CD4-positive, alpha-beta memory T cell (primary cell): ENCODE results near the gene CYGB. TPM values are rescaled to one million over a fixed set of nuclear protein-coding genes. Genes with fewer than 3 reads are reported as not detected.
"Not testable (repeated sequence)": the region's sequence is repeated elsewhere in the genome, so short reads cannot be mapped to it uniquely, and the experiment has no call there.

ENCODE experiments used
- CTCF ChIA-PET: fragments of 350-600 bp; sonication (Branson Sonifier 250); formaldehyde crosslinking; loops from one replicate; lab custom pipeline; 2021; ENCODE audit warnings: inconsistent platforms; ENCODE audit not compliant: partially characterized antibody; lab: Charles Lee
- POLR2A ChIA-PET: fragments of 350-600 bp; sonication (Branson Sonifier 250); formaldehyde crosslinking; loops from one replicate; lab custom pipeline; 2021; ENCODE audit not compliant: partially characterized antibody; lab: Charles Lee
- DNase-seq, 5 donors: peaks; one replicate each; pipeline versions ENCODE4 v3.0.0 to v3.0.0-alpha.2; 2020 to 2022; ENCODE audit warnings: mixed read lengths in 1 of 5
- H3K27ac ChIP-seq: one replicate; pipeline ENCODE4 v1.7.0; 2013; ENCODE audit warnings: low read depth, low read length
- H3K27me3 ChIP-seq: 2 replicates; pipeline ENCODE4 v1.7.0; 2013; ENCODE audit warnings: mild to moderate bottlenecking, low read length, moderate library complexity; ENCODE audit not compliant: insufficient read depth
- H3K36me3 ChIP-seq: 2 replicates; pipeline ENCODE4 v1.7.0; 2013; ENCODE audit warnings: mild to moderate bottlenecking, low read length, moderate library complexity; ENCODE audit not compliant: insufficient read depth
- H3K4me1 ChIP-seq: 2 replicates; pipeline ENCODE4 v1.7.0; 2013; ENCODE audit warnings: mild to moderate bottlenecking, low read length, moderate library complexity; ENCODE audit not compliant: insufficient read depth
- H3K4me3 ChIP-seq, 2 donors: one replicate each; pipeline ENCODE4 v1.7.0; 2013; ENCODE audit warnings: low read length in 2 of 2, mild to moderate bottlenecking in 1 of 2
- H3K9me3 ChIP-seq, 2 donors: one replicate each; pipeline ENCODE4 v1.7.0; 2013; ENCODE audit warnings: low read length in 2 of 2, control low read depth in 1 of 2; ENCODE audit not compliant: control insufficient read depth in 1 of 2
- H3K27ac Mint-ChIP-seq, 7 donors: one replicate each; pipeline ENCODE4 v1.8.0; 2020 to 2021; ENCODE audit warnings: mixed read lengths in 7 of 7, mild to moderate bottlenecking in 6 of 7, inconsistent platforms in 3 of 7, moderate library complexity in 3 of 7
- H3K27me3 Mint-ChIP-seq, 2 donors: one replicate each; pipeline ENCODE4 v1.8.0; 2020 to 2021; ENCODE audit warnings: mixed read lengths in 2 of 2
- H3K36me3 Mint-ChIP-seq, 2 donors: one replicate each; pipeline ENCODE4 v1.8.0; 2020 to 2021; ENCODE audit warnings: mixed read lengths in 2 of 2, inconsistent platforms in 1 of 2, mild to moderate bottlenecking in 1 of 2
- H3K4me1 Mint-ChIP-seq, 4 donors: one replicate each; pipeline ENCODE4 v1.8.0; 2020 to 2021; ENCODE audit warnings: mixed read lengths in 4 of 4, mild to moderate bottlenecking in 1 of 4
- H3K4me3 Mint-ChIP-seq, 8 donors: one replicate each; pipeline ENCODE4 v1.8.0; 2020 to 2021; ENCODE audit warnings: mixed read lengths in 8 of 8, mild to moderate bottlenecking in 7 of 8, moderate library complexity in 6 of 8, inconsistent platforms in 3 of 8
- H3K9me3 Mint-ChIP-seq, 8 donors: one replicate each; pipeline ENCODE4 v1.8.0; 2020 to 2021; ENCODE audit warnings: mixed read lengths in 8 of 8, mild to moderate bottlenecking in 5 of 8, inconsistent platforms in 3 of 8, moderate library complexity in 1 of 8
- intact Hi-C: fragments of 100-400 bp; cut with micrococcal nuclease; formaldehyde crosslinking; loops from one replicate; pipeline ENCODE4 v1.15.1; 2023
- polyA plus RNA-seq, 2 donors: library from polyadenylated mRNA; unstranded; fragments of 300-500 nt; fragmentation: Illumina TruSeq; gene quantifications; one replicate each; pipeline ENCODE4 v1.2.3, GENCODE V29; 2021
- total RNA-seq, 2 experiments: library from RNA; stranded (reverse); gene quantifications; one replicate each; pipeline ENCODE4 v1.2.3, GENCODE V29; 2021

The CYGB gene
- total and polyA plus RNA-seq, 4 experiments from 2014 or later: not detected

DNA sequence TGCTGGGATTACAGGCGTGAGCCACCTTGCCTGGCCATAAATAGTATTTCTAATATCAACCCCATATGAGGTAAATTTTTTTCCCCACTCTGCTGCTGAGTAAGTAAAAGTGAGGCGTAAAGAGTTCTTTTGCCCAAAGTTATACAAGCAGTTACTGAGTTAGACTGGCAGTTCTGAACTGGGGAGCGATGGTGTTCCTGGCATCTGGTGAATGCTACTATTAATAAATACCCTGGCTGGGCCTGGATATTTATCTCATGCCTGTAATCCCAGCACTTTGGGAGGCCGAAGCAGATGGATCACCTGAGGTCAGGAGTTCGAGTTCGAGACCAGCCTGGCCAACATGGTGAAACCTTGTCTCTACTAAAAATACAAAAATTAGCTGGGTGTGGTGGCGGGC is 22.0 kb upstream of the CYGB start:
- not testable (repeated sequence) for H3K27me3 ChIP-seq, H3K27me3 Mint-ChIP-seq, DNase-seq, H3K36me3 ChIP-seq, H3K9me3 Mint-ChIP-seq, H3K9me3 ChIP-seq
- H3K4me3 ChIP-seq: peak overlapping the region in 1 of 2 donors; percentile 99
- ChIA-PET CTCF (interaction anchor here (1.2 to 7.9 kb wide), 13 partner anchors 14 to 155 kb away, joined by 3 to 113 read pairs (median 8); partner anchors contain the start of genes RHBDF2 and ST6GALNAC2), POLR2A (interaction anchor here (0.6 to 7.2 kb wide), 8 partner anchors 16 to 112 kb away, joined by 3 to 76 read pairs (median 8); partner anchors contain the start of genes ST6GALNAC1 and ST6GALNAC2)
- H3K27ac Mint-ChIP-seq: peak overlapping the region; percentile 31 to 100 (median 99)
- H3K4me1 ChIP-seq: peaks cover 65% of the 10 kb centered on the region
- H3K4me1 Mint-ChIP-seq: peaks cover 42 to 81% (median 58%) of the 10 kb centered on the region in 4 donors
- peak overlapping the region; percentile 94 to 99 (median 98) for H3K4me3 Mint-ChIP-seq
- peak overlapping the region; percentile 94 for H3K27ac ChIP-seq
- intact Hi-C loops: loop anchor here (2.0 to 5.0 kb wide), 2 partner anchors 27 to 168 kb away; partner anchors contain the start of genes JMJD6 and METTL23
- H3K36me3 Mint-ChIP-seq: peaks cover 24 to 58% of the 10 kb centered on the region in 2 donors

DNA sequence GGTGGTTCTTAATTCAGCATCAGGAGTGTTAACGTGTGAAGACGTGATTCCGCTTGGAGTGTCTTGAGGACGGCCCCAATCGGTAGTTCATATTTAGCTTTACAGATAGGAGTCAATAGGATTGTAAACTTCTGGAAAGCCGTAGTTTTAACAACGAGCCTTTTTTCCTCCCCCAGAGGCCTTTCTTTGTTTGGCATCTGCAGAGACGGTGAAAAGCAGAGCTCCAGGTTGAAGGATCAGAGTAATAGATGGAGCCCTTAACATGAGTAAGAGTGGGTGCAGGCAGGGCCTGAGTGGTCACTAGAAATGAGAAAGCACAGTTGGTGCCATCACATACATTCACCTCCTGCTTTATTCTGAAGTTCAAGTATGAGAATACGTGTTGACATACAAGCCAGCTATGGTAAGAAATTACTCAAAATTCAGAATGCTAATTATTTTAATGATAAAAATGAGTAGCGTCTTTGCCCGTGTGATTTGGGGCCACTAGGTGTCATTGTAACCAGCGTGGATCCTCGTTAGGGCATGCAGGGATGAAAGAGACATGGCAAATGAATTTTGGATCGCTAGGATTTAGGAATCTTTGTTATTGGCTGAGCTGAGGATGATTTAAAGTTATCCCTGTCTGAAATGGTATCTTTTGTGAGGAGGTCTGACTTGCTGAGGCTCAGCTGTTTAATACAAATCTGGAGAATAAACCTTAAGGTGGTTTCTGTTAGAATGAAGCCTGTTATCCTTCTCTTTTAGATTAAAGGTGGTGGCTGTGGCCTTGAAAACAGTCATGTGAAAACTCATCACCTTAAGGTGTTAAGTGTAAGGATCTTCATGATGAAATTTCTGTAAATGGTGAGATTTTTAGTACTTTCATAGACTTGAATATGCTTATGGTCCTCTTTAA is 20.9 kb upstream of the CYGB start:
- ChIA-PET CTCF (interaction anchor here (0.6 to 7.9 kb wide), 36 partner anchors 8 to 161 kb away, joined by 3 to 113 read pairs (median 5); partner anchors contain the start of genes RHBDF2 and ST6GALNAC2), POLR2A (interaction anchor here (0.7 to 7.2 kb wide), 30 partner anchors 8 to 179 kb away, joined by 3 to 76 read pairs (median 7); partner anchors contain the start of genes JMJD6, METTL23, MFSD11 and SRSF2)
- H3K36me3 Mint-ChIP-seq: peaks cover 21 to 56% of the 10 kb centered on the region in 2 donors
- H3K4me3 Mint-ChIP-seq: peak overlapping the region; percentile 94 to 99 (median 98)
- H3K4me1 ChIP-seq: peaks cover 65% of the 10 kb centered on the region
- peak overlapping the region; percentile 87 to 99 for H3K4me3 ChIP-seq
- H3K36me3 ChIP-seq: peaks cover 5% of the 10 kb centered on the region
- DNase-seq: peak in 2 of 5 donors; percentile 25
- no peaks in the 10 kb centered on the region for H3K9me3 Mint-ChIP-seq
- H3K27ac Mint-ChIP-seq: peak overlapping the region; percentile 99 to 100 (median 99)
- intact Hi-C loops: loop anchor here (1.0 to 5.0 kb wide), 4 partner anchors 28 to 169 kb away; partner anchors contain the start of genes JMJD6 and METTL23
- H3K9me3 ChIP-seq: no peaks in the 10 kb centered on the region
- peak overlapping the region; percentile 94 for H3K27ac ChIP-seq
- H3K27me3 ChIP-seq: no peaks in the 10 kb centered on the region
- H3K4me1 Mint-ChIP-seq: peaks cover 41 to 83% (median 58%) of the 10 kb centered on the region in 4 donors
- H3K27me3 Mint-ChIP-seq: no peaks in the 10 kb centered on the region

GRCh38 chr17:76557368-76558197 is 20.1 kb upstream of the CYGB start:
- Mint-ChIP-seq H3K4me3 (peak overlapping the region; percentile 94 to 99 (median 98)), H3K36me3 (peaks cover 14 to 48% of the 10 kb centered on the region in 2 donors), H3K27ac (peak overlapping the region; percentile 99 to 100 (median 99)), H3K9me3 (no peaks in the 10 kb centered on the region), H3K4me1 (peaks cover 35 to 74% (median 50%) of the 10 kb centered on the region in 4 donors), H3K27me3 (no peaks in the 10 kb centered on the region)
- no peaks in the 10 kb centered on the region for H3K27me3 ChIP-seq
- intact Hi-C loops: loop anchor here (1.0 to 5.0 kb wide), 6 partner anchors 29 to 170 kb away; partner anchors contain the start of genes JMJD6 and METTL23
- H3K9me3 ChIP-seq: no peaks in the 10 kb centered on the region
- H3K4me1 ChIP-seq: peaks cover 60% of the 10 kb centered on the region
- H3K36me3 ChIP-seq: peaks cover under 1% of the 10 kb centered on the region
- peak overlapping the region; percentile 94 for H3K27ac ChIP-seq
- CTCF ChIA-PET: interaction anchor here (0.6 to 7.9 kb wide), 40 partner anchors 8 to 168 kb away, joined by 3 to 113 read pairs (median 5); partner anchors contain the start of genes RHBDF2 and ST6GALNAC2
- peak; percentile 94 to 95 (median 94) for DNase-seq
- peak overlapping the region; percentile 87 to 99 for H3K4me3 ChIP-seq
- POLR2A ChIA-PET: interaction anchor here (0.6 to 7.2 kb wide), 39 partner anchors 8 to 180 kb away, joined by 3 to 76 read pairs (median 6); partner anchors contain the start of genes JMJD6, METTL23, MFSD11 and SRSF2

- Histone ChIP-seq H3K9me3 (no peaks in the 10 kb centered on the region), H3K36me3 (no peaks in the 10 kb centered on the region), H3K4me1 (peaks cover 53% of the 10 kb centered on the region), H3K27ac (peak overlapping the region; percentile 94), H3K27me3 (no peaks in the 10 kb centered on the region), H3K4me3 (peak overlapping the region; percentile 87 to 99)
- H3K27me3 Mint-ChIP-seq: no peaks in the 10 kb centered on the region
- DNase-seq: peak in 4 of 5 donors; percentile 60 to 84 (median 68)
- peaks cover 32 to 69% (median 48%) of the 10 kb centered on the region in 4 donors for H3K4me1 Mint-ChIP-seq
- no peaks in the 10 kb centered on the region for H3K9me3 Mint-ChIP-seq
- peak overlapping the region; percentile 99 to 100 (median 99) for H3K27ac Mint-ChIP-seq
- H3K4me3 Mint-ChIP-seq: peak overlapping the region; percentile 94 to 99 (median 98)
- intact Hi-C loops: loop anchor here (1.0 to 5.0 kb wide), 3 partner anchors 42 to 170 kb away; partner anchors contain the start of genes JMJD6 and METTL23
- CTCF ChIA-PET: interaction anchor here (1.0 to 7.9 kb wide), 23 partner anchors 11 to 169 kb away, joined by 3 to 113 read pairs (median 6); partner anchors contain the start of genes RHBDF2 and ST6GALNAC2
- POLR2A ChIA-PET: interaction anchor here (0.6 to 7.2 kb wide), 31 partner anchors 10 to 181 kb away, joined by 3 to 76 read pairs (median 7); partner anchors contain the start of genes JMJD6, METTL23, MFSD11 and SRSF2
- H3K36me3 Mint-ChIP-seq: peaks cover 12 to 44% of the 10 kb centered on the region in 2 donors
Measured at GRCh38 chr17:76556765-76557367, 19.4 kb upstream of the CYGB start.

DNA sequence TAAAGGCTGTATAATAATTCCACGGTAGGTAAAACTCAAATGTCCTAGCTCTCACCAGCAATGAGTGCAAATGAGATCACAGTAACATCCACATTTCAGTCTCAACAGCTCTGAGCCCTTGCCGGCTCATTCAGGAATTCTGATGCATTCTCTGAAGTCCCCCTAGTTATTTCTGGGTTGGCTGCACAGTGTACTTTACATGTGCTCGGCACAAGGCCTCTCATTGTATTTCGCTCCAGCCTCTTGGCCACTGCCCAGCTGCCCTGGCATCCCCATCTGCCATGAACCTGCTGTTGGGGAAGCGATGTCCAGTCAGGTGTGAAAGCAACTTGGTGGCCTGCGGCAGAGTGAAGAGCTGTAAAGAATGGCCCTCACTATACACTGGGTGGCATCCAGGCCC is 16.6 kb upstream of the CYGB start:
- intact Hi-C loops: no loop called here
- Histone ChIP-seq H3K9me3 (no peaks in the 10 kb centered on the region), H3K4me3 (no peak overlapping the region), H3K27ac (no peak overlapping the region), H3K4me1 (peaks cover 26% of the 10 kb centered on the region), H3K27me3 (no peaks in the 10 kb centered on the region), H3K36me3 (no peaks in the 10 kb centered on the region)
- Mint-ChIP-seq H3K4me3 (no peak overlapping the region), H3K27ac (no peak overlapping the region), H3K27me3 (no peaks in the 10 kb centered on the region), H3K36me3 (peaks cover 5 to 21% of the 10 kb centered on the region in 2 donors), H3K9me3 (no peaks in the 10 kb centered on the region), H3K4me1 (peaks cover 19 to 42% (median 27%) of the 10 kb centered on the region in 4 donors)
- no peak for DNase-seq
- POLR2A ChIA-PET: no interaction called here
- CTCF ChIA-PET: interaction anchor here (1.2 to 1.4 kb wide), 2 partner anchors 31 to 70 kb away, joined by 3 to 4 read pairs; no protein-coding TSS in a partner anchor
